Measurements from ENCODE around the gene NFATC1. TPM values are rescaled to one million over a fixed set of nuclear protein-coding genes. Genes with fewer than 3 reads are reported as not detected.

Gene NFATC1
- total RNA-seq, 2 donors from 2014 or later: 89.4 to 94.8 TPM

- Mint-ChIP-seq H3K36me3 (peaks cover 5 to 28% of the 10 kb centered on the region in 2 donors), H3K27ac (no peak overlapping the region), H3K9me3 (no peaks in the 10 kb centered on the region)
- DNase-seq (ENCODE audit: low spot score in 2 of 2): peak in 1 of 2 donors; percentile 43
- no peak for ATAC-seq
Measured at GRCh38 chr18:79531386-79531785, 135.7 kb downstream of the NFATC1 start.

DNA sequence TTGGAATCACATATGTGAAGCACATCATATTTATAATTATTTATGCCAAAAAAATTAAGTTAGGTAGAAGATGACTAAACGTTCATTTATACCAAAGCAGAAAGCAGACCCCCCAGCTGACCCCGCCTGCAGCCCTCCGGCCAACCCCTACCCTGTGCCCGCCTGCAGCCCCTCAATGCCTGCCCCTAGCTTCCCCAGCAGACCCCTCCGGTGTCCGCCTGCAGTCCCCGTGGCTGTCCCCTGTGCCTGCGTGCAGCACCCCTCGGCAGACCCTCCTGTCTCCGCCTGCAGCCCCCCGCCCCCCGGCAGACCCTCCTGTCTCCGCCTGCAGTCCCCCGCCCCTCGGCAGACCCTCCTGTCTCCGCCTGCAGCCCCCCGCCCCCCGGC lies 136.2 kb downstream of the NFATC1 start:
- no peak for ATAC-seq
- H3K27ac Mint-ChIP-seq: no peak overlapping the region
- no peaks in the 10 kb centered on the region for H3K9me3 Mint-ChIP-seq
- DNase-seq (ENCODE audit: low spot score in 2 of 2): no peak
- H3K36me3 Mint-ChIP-seq: peaks cover 5 to 27% of the 10 kb centered on the region in 2 donors

GRCh38 chr18:79532313-79533007 lies 136.7 kb downstream of the NFATC1 start:
- peaks cover 5 to 22% of the 10 kb centered on the region in 2 donors for H3K36me3 Mint-ChIP-seq
- ATAC-seq: no peak
- DNase-seq (ENCODE audit: low spot score in 2 of 2): peak in 1 of 2 donors; percentile 31
- no peaks in the 10 kb centered on the region for H3K9me3 Mint-ChIP-seq
- peak overlapping the region in 1 of 2 donors; percentile 38 for H3K27ac Mint-ChIP-seq

GRCh38 chr18:79533146-79533545 lies 137.4 kb downstream of the NFATC1 start:
- H3K27ac Mint-ChIP-seq: no peak overlapping the region
- peak in 1 of 2 donors; percentile 38 for DNase-seq (ENCODE audit: low spot score in 2 of 2)
- ATAC-seq: no peak
- peaks cover 5 to 15% of the 10 kb centered on the region in 2 donors for H3K36me3 Mint-ChIP-seq
- no peaks in the 10 kb centered on the region for H3K9me3 Mint-ChIP-seq

DNA sequence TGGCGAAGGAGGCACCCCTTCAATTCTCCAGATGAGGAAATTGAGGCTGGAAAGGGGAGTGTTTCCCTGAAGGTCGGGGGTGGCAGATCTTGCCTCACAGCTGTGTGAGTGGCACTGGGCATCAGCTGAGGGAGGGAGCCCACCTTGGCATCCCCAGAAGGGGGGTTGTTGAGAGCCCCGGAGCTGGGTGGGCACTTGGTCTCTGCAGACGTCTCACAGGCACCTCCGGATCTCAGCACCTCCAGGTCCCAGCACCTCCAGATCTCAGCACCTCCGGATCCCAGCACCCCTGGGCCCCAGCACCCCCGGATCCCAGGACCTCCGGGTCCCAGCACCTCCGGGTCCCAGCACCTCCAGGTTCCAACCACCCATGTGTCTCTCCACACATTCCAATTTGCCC lies 137.9 kb downstream of the NFATC1 start:
- no peak overlapping the region for H3K27ac Mint-ChIP-seq
- DNase-seq (ENCODE audit: low spot score in 2 of 2) (peak in 1 of 2 donors; percentile 50), ATAC-seq (no peak)
- peaks cover 5 to 13% of the 10 kb centered on the region in 2 donors for H3K36me3 Mint-ChIP-seq
- no peaks in the 10 kb centered on the region for H3K9me3 Mint-ChIP-seq

DNA sequence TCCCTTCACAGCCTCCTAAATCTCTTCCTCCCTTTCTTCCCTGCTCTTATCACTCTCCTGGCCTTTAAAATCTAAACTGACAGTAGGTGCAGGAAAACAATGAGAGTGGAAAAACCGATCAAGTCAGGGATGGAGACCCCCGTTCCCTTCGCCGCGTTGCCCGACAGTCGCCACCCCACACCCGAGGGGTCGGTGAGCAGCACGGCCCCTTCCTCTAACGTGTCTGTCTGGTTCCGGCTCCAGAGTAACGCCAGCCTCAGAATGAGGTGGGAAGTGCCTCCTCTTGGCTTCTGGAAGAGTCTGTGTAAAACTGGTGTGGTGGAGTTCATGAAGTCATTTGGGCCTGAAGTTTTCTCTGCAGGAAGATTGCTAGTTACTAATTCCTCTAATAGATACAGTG lies 138.6 kb downstream of the NFATC1 start:
- DNase-seq (ENCODE audit: low spot score in 2 of 2) (no peak), ATAC-seq (no peak)
- Mint-ChIP-seq H3K27ac (no peak overlapping the region), H3K9me3 (no peaks in the 10 kb centered on the region), H3K36me3 (peaks cover 0 to 6% of the 10 kb centered on the region in 2 donors)

- ATAC-seq: no peak
- DNase-seq (ENCODE audit: low spot score in 2 of 2): no peak
- H3K36me3 Mint-ChIP-seq: no peaks in the 10 kb centered on the region
- H3K27ac Mint-ChIP-seq: no peak overlapping the region
- peaks cover 9 to 10% of the 10 kb centered on the region in 2 donors for H3K9me3 Mint-ChIP-seq
Measured at GRCh38 chr18:79537758-79538157, 142.0 kb downstream of the NFATC1 start.

DNA sequence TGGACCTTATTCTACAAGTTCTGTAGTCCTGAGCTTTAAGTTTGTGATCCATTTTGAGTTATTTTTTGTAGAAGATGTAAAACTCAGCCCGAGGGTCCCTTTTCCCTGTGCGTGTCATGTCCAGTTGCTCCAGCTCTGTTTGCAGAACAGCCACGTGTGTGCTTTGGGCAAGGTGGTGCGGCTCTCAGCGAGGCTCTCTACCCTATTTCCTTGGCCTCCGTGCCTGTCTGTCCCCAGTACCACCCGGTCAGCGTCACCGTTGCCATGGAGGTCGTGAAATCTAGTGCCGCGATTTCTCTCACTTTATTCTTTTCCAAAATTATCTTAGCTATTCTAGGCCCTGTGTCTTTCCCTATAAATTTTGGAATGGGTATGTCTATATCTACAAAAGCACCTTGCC lies 142.9 kb downstream of the NFATC1 start:
- DNase-seq (ENCODE audit: low spot score in 2 of 2): no peak
- Mint-ChIP-seq H3K9me3 (peaks cover 9 to 10% of the 10 kb centered on the region in 2 donors), H3K27ac (peak overlapping the region in 1 of 2 donors; percentile 6), H3K36me3 (no peaks in the 10 kb centered on the region)
- no peak for ATAC-seq

GRCh38 chr18:79540161-79540903 lies 144.6 kb downstream of the NFATC1 start:
- peaks cover 9 to 10% of the 10 kb centered on the region in 2 donors for H3K9me3 Mint-ChIP-seq
- DNase-seq (ENCODE audit: low spot score in 2 of 2): no peak
- H3K36me3 Mint-ChIP-seq: no peaks in the 10 kb centered on the region
- no peak for ATAC-seq
- no peak overlapping the region for H3K27ac Mint-ChIP-seq

DNA sequence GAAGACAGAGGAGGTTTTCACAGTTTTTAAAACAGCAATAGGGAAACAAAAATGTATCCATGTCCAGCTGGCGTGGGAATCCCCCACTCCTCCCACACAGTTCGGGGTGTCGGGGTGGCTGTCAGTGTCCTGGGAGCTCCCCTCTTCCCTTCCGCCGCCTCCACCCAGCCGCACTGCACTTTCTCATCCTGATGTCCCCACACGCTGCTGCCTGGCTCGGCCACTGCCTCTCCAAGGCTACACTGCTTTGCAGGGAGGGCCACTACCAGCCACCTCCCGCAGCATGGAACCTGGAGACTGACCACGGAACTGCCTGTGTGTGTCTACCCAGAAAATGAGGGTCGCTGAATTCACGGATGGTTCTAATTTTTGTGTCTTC lies 145.2 kb downstream of the NFATC1 start:
- Mint-ChIP-seq H3K27ac (no peak overlapping the region), H3K36me3 (no peaks in the 10 kb centered on the region), H3K9me3 (peaks cover 9 to 10% of the 10 kb centered on the region in 2 donors)
- DNase-seq (ENCODE audit: low spot score in 2 of 2): peak in 1 of 2 donors; percentile 48
- ATAC-seq: no peak

DNA sequence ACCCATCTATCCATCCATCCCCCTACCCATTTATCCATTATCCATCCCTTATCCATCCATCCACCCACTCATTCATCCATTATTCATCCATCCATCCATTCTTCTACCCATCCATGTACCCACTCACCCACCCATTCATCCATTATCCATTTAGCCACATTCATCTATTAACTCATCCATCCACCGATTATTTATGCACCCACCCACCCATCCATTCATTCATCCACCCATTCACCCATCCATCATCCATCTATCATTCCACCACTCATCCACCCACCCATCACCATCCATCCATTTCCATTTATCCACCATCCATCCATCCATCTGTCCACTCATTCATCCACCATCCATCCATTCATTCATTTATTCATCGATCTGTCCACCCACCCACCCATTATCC lies 146.5 kb downstream of the NFATC1 start:
- H3K9me3 Mint-ChIP-seq: peaks cover 9 to 10% of the 10 kb centered on the region in 2 donors
- ATAC-seq: no peak
- H3K27ac Mint-ChIP-seq: no peak overlapping the region
- DNase-seq (ENCODE audit: low spot score in 2 of 2): no peak
- no peaks in the 10 kb centered on the region for H3K36me3 Mint-ChIP-seq

DNA sequence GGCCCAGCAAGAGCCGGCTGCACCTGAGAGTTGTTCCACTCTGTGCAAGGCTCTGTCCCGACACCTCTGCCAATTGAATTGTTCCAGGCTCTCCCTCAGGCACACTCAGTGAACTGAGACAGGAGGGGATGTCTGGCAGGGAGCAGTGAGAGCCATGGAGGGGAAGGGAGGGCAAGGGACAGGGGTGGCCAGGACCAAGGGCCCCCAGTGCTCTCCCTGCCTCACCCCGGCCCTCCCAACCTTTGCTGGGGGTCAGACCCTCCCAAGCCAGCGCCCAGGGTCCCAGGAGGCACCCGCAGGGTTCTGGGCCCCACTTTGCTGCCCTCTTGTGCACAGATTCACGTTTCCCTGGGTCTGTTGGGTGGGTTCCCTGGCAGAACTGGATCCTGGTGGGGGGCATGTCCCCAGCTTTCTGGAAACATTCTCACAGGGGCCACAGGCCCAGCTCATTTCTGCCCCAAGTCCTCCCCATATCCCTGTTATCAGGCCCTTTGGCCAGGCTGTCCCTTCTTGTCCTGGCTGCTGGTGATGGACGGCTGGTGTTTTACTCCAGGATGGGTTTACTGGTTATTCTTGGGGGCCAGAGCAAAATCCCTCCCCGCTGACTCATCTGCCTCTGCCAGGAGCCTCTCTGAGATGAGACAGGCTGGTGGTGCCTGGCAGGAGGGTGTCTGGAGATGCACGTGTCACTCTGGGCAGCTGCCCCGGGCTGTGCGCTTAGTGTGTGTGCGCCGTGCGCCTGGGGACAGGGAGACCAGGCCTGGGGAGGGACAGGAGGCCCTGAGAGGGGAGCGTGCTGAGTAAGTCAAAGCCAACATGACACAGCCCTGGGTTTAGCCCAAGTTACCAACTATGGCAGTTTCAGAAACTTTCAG lies 147.4 kb downstream of the NFATC1 start:
- no peak for DNase-seq (ENCODE audit: low spot score in 2 of 2)
- Mint-ChIP-seq H3K27ac (no peak overlapping the region), H3K36me3 (no peaks in the 10 kb centered on the region), H3K9me3 (peaks cover 9 to 10% of the 10 kb centered on the region in 2 donors)
- ATAC-seq: peak in 1 of 2 donors; percentile 18

- DNase-seq (ENCODE audit: low spot score in 2 of 2) (peak in 1 of 2 donors; percentile 49), ATAC-seq (peak in 1 of 2 donors; percentile 14)
- no peaks in the 10 kb centered on the region for H3K36me3 Mint-ChIP-seq
- H3K9me3 Mint-ChIP-seq: peaks cover 9 to 10% of the 10 kb centered on the region in 2 donors
- H3K27ac Mint-ChIP-seq: no peak overlapping the region
Measured at GRCh38 chr18:79543861-79544385, 148.2 kb downstream of the NFATC1 start.

DNA sequence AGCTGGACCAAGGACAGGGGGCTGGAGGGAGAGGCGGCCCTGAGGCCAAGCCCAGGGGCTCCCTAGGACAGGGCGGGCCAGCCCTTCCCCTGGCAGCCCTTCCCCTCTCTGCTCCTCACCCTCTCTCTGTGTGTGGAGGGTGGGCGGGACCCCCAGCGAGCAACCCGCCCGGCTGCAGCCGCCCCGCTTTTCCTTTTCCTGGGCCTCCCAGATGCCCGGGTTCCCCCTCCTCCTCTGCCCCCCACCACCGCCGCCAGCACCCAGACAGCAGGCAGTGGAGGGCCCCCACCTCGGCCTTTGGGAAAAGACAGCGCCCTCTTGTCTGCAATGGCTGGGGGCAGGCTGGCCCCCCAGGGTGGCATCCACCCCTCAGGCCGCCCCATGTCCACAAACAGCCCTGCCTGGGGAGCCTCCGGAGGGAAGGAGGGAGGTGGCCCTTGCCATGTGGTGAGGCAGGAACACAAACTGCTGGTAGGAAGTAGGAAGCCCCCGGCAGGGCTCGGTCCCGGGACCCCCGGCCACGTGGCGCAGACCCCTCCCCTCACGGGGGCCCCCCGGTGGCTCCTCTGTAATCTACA lies 148.7 kb downstream of the NFATC1 start:
- peak in 1 of 2 donors; percentile 35 for DNase-seq (ENCODE audit: low spot score in 2 of 2)
- Mint-ChIP-seq H3K27ac (no peak overlapping the region), H3K9me3 (peaks cover 9 to 10% of the 10 kb centered on the region in 2 donors), H3K36me3 (no peaks in the 10 kb centered on the region)
- ATAC-seq: peak in 1 of 2 donors; percentile 14

- DNase-seq (ENCODE audit: low spot score in 2 of 2) (peak in 1 of 2 donors; percentile 33), ATAC-seq (no peak)
- H3K36me3 Mint-ChIP-seq: no peaks in the 10 kb centered on the region
- peaks cover 9 to 10% of the 10 kb centered on the region in 2 donors for H3K9me3 Mint-ChIP-seq
- no peak overlapping the region for H3K27ac Mint-ChIP-seq
Measured at GRCh38 chr18:79545255-79545654, 149.5 kb downstream of the NFATC1 start.

- Mint-ChIP-seq H3K9me3 (peaks cover 9 to 10% of the 10 kb centered on the region in 2 donors), H3K36me3 (no peaks in the 10 kb centered on the region), H3K27ac (no peak overlapping the region)
- ATAC-seq (no peak), DNase-seq (ENCODE audit: low spot score in 2 of 2) (peak in 1 of 2 donors; percentile 43)
Measured at GRCh38 chr18:79545736-79546171, 150.0 kb downstream of the NFATC1 start.
